Mesodermal cell (in vitro differentiated cells): ENCODE results near the gene PIM1.

ENCODE experiments used
- H3K27ac ChIP-seq: 2 replicates; pipeline ENCODE4 v1.7.0; 2013; ENCODE audit warnings: mild to moderate bottlenecking, low read depth, low read length, moderate library complexity; ENCODE audit not compliant: severe bottlenecking
- H3K36me3 ChIP-seq: 2 replicates; pipeline ENCODE4 v1.7.1; 2013; ENCODE audit warnings: mild to moderate bottlenecking, low read length, moderate library complexity; ENCODE audit not compliant: control insufficient read depth, insufficient read depth
- H3K4me1 ChIP-seq: one replicate; pipeline ENCODE4 v1.7.1; 2013; ENCODE audit warnings: mild to moderate bottlenecking, low read length; ENCODE audit not compliant: insufficient read depth, control insufficient read depth, poor library complexity, severe bottlenecking
- H3K4me3 ChIP-seq: 2 replicates; pipeline ENCODE4 v1.7.0; 2013; ENCODE audit warnings: low read length, control low read depth, mild to moderate bottlenecking; ENCODE audit not compliant: insufficient read depth, poor library complexity, severe bottlenecking; ENCODE audit errors: extremely low read depth
- H3K9me3 ChIP-seq: 2 replicates; pipeline ENCODE4 v1.7.1; 2013; ENCODE audit warnings: mild to moderate bottlenecking, low read length, moderate library complexity; ENCODE audit not compliant: control insufficient read depth
- WGBS, 2 experiments: methylation state at CpG; one replicate each; pipeline ENCODE4 v1.1.5; 2013; ENCODE audit warnings: missing lambda C conversion rate in 2 of 2; ENCODE audit not compliant: insufficient coverage in 2 of 2; 5-methylcytosine and 5-hydroxymethylcytosine counted together

Gene PIM1

GRCh38 chr6:37218061-37218460 lies 48.1 kb downstream of the PIM1 start:
- Histone ChIP-seq H3K36me3 (no peaks in the 10 kb centered on the region), H3K9me3 (no peaks in the 10 kb centered on the region), H3K4me1 (peaks cover 7% of the 10 kb centered on the region), H3K27ac (no peak overlapping the region), H3K4me3 (no peak overlapping the region)
- 91 to 97% methylated on average over 6 of the region's 6 CpGs for WGBS, 2 experiments

DNA sequence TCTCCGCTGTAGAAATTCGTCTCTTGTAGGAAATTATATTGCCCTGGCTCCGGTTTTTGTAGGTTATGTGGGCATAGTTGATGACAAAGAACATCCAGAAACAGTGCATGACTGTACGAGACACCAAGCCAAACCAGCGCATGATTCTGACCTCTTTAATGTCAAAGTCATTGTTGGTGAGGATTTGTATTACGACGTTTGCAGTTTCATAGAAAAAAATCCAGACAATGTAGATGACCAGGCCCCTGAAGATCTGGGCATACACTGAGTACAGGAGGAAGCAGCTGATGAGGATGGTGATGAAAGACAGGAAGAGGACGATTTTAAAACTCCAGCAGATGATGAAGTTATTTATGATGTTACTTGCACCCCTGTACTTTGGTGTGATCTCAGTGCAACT lies 48.6 kb downstream of the PIM1 start:
- 95 to 97% methylated on average over 7 to 8 of the region's 8 CpGs for WGBS, 2 experiments
- H3K27ac ChIP-seq, result no peak overlapping the region
- H3K4me1 ChIP-seq, result peaks cover 7% of the 10 kb centered on the region
- no peak overlapping the region for H3K4me3 ChIP-seq
- no peaks in the 10 kb centered on the region for H3K9me3 ChIP-seq
- no peaks in the 10 kb centered on the region for H3K36me3 ChIP-seq

- Histone ChIP-seq H3K4me3 (peak overlapping the region; percentile 53), H3K4me1 (peaks cover 7% of the 10 kb centered on the region), H3K9me3 (no peaks in the 10 kb centered on the region), H3K27ac (peak overlapping the region; percentile 59), H3K36me3 (no peaks in the 10 kb centered on the region)
- WGBS, 2 experiments, result 51 to 58% methylated on average over 6 of the region's 6 CpGs
Observed at GRCh38 chr6:37221585-37222124, 51.7 kb downstream of the PIM1 start.

GRCh38 chr6:37222125-37222967 lies 52.4 kb downstream of the PIM1 start:
- no peaks in the 10 kb centered on the region for H3K9me3 ChIP-seq
- H3K4me1 ChIP-seq, result peaks cover 7% of the 10 kb centered on the region
- H3K4me3 ChIP-seq, result peak overlapping the region; percentile 53
- H3K27ac ChIP-seq, result peak overlapping the region; percentile 59
- 1 to 2% methylated on average over 31 to 34 of the region's 39 CpGs for WGBS, 2 experiments
- H3K36me3 ChIP-seq, result no peaks in the 10 kb centered on the region

GRCh38 chr6:37222992-37223391 lies 53.0 kb downstream of the PIM1 start:
- Histone ChIP-seq H3K4me3 (peak overlapping the region; percentile 53), H3K27ac (no peak overlapping the region)

More at GRCh38 chr6:37222992-37223391, 53.0 kb downstream of the PIM1 start:
- H3K36me3 ChIP-seq, result no peaks in the 10 kb centered on the region
- H3K4me1 ChIP-seq, result peaks cover 7% of the 10 kb centered on the region
- no peaks in the 10 kb centered on the region for H3K9me3 ChIP-seq
